Measurements from ENCODE around the gene ST6GALNAC4.

DNA sequence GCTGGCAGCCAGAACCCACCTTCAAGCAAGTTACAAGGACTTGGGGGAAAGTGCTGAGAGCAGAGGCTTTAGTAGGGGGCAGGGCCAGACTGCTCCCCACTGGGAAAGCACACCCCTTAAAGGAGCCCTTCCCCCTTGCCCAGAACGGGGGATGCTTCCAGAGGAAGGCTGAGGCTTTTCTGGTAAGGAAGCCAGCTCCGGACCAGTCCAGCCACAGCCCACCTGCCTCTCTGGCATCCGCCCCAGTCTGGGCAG lies 25.0 kb upstream of the ST6GALNAC4 start:
- TF ChIP-seq, protein P1, sequence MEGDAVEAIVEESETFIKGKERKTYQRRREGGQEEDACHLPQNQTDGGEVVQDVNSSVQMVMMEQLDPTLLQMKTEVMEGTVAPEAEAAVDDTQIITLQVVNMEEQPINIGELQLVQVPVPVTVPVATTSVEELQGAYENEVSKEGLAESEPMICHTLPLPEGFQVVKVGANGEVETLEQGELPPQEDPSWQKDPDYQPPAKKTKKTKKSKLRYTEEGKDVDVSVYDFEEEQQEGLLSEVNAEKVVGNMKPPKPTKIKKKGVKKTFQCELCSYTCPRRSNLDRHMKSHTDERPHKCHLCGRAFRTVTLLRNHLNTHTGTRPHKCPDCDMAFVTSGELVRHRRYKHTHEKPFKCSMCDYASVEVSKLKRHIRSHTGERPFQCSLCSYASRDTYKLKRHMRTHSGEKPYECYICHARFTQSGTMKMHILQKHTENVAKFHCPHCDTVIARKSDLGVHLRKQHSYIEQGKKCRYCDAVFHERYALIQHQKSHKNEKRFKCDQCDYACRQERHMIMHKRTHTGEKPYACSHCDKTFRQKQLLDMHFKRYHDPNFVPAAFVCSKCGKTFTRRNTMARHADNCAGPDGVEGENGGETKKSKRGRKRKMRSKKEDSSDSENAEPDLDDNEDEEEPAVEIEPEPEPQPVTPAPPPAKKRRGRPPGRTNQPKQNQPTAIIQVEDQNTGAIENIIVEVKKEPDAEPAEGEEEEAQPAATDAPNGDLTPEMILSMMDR (conservative IDR thresholded peaks at IDR 0.05; ENCODE audit: low read length) = no peak
- no peak for TF ChIP-seq EZH2phosphoT487 (IDR thresholded peaks at IDR 0.05; ENCODE audit: borderline replicate concordance, low read depth, low read length)

Measured in OCI-LY7 (cell line).